K562 (cell line): Measurements from ENCODE around the gene MSN. TPM values are rescaled to one million over a fixed set of nuclear protein-coding genes. Genes with fewer than 3 reads are reported as not detected.
A peak's percentile ranks its signal among the peaks of the same experiment; 100 is the strongest.

Source experiments
- ATAC-seq: fragments of 200-7000 bp; cut with Tn5 transposase; 3 replicates; pipeline ENCODE4 v1.9.1; 2020; ENCODE audit warnings: moderate library complexity
- BruUV-seq: library from RNA; stranded (reverse); fragments of 400-500 nt; replicated peaks from 2 replicates; lab custom pipeline; 2021; lab: Mats Ljungman, UMichigan
- CTCF ChIA-PET: fragments of 300-600 bp; formaldehyde crosslinking; extraction: SDS; loops from one replicate; lab custom pipeline; 2021; ENCODE audit warnings: low intra/inter-chr PET ratio; lab: Yijun Ruan, JAX
- POLR2A ChIA-PET: fragments of 300-600, 350-650 bp; sonication (Branson Sonifier 250); formaldehyde crosslinking; extraction: SDS; loops from one replicate; lab custom pipeline; 2021; ENCODE audit warnings: antibody characterized with exemption, inconsistent platforms; lab: Yijun Ruan, JAX
- DNase-seq, 4 experiments: peaks; one replicate each; pipeline versions ENCODE4 v3.0.0 to v3.0.0-alpha.2; 2011 to 2018; ENCODE audit warnings: low spot score in 3 of 4, mixed read lengths in 3 of 4; ENCODE audit errors: extremely low read depth in 1 of 4
- FAIRE-seq: peaks from 2 replicates; lab custom pipeline; 2011; peaks lifted over from hg19 to GRCh38; lab: Jason Lieb, UNC
- H2AFZ ChIP-seq: 2 replicates; pipeline ENCODE4 v1.6.0; 2011; ENCODE audit warnings: low read depth, low read length, control low read depth, inconsistent platforms
- H3K27ac ChIP-seq: fragments of 200-600 bp; 3 replicates; pipeline ENCODE4 v1.8.0; 2011; ENCODE audit warnings: low read depth, mild to moderate bottlenecking, control low read depth, inconsistent platforms, low read length, moderate library complexity, mixed read lengths; ENCODE audit errors: extremely low read depth
- H3K27me3 ChIP-seq, 2 experiments: fragments of 300-600 bp in 1 of 2; 2 replicates in 1 of 2; 3 replicates in 1 of 2; pipeline versions ENCODE4 v1.6.0 to v1.8.0; 2011; ENCODE audit warnings: inconsistent platforms in 2 of 2, low read length in 2 of 2, mild to moderate bottlenecking in 1 of 2, mixed read lengths in 1 of 2, moderate library complexity in 1 of 2; ENCODE audit not compliant: control insufficient read depth in 2 of 2, insufficient read depth in 2 of 2
- H3K36me3 ChIP-seq: fragments of 300-600 bp; 3 replicates; pipeline ENCODE4 v1.8.0; 2011; ENCODE audit warnings: mild to moderate bottlenecking, low read length, inconsistent platforms; ENCODE audit not compliant: control insufficient read depth, insufficient read depth
- H3K4me1 ChIP-seq, 2 experiments: fragments of 200-600 bp in 1 of 2; replicated peaks in 1 of 2; 2 replicates in 1 of 2; 3 replicates in 1 of 2; pipeline versions ENCODE4 v1.5.1 to v1.8.0; 2011; ENCODE audit warnings: inconsistent platforms in 2 of 2, low read length in 2 of 2, mild to moderate bottlenecking in 1 of 2, mixed read lengths in 1 of 2, moderate library complexity in 1 of 2; ENCODE audit not compliant: control insufficient read depth in 2 of 2, insufficient read depth in 2 of 2
- H3K4me2 ChIP-seq: 2 replicates; pipeline ENCODE4 v1.6.1; 2011; ENCODE audit warnings: low read length, control low read depth, inconsistent platforms, mixed read lengths; ENCODE audit not compliant: insufficient read depth
- H3K4me3 ChIP-seq: fragments of 200-600 bp; sonication (generic), shearing (Covaris generic); 2 replicates; pipeline ENCODE4 v1.5.1; 2016; ENCODE audit warnings: control low read depth, inconsistent platforms
- H3K79me2 ChIP-seq: fragments of 200-600 bp; 3 replicates; pipeline ENCODE4 v1.8.0; 2011; ENCODE audit warnings: low read length, inconsistent platforms; ENCODE audit not compliant: control insufficient read depth, insufficient read depth
- H3K9ac ChIP-seq, 2 experiments: 2 replicates each; pipeline versions ENCODE4 v1.6.0 to v1.6.1; 2011; ENCODE audit warnings: low read depth in 2 of 2, low read length in 2 of 2, control low read depth in 1 of 2, inconsistent platforms in 1 of 2, mild to moderate bottlenecking in 1 of 2, mixed read lengths in 1 of 2; ENCODE audit not compliant: insufficient read depth in 1 of 2
- H3K9me1 ChIP-seq: one replicate; pipeline ENCODE4 v1.6.0; 2011; ENCODE audit warnings: inconsistent platforms, mild to moderate bottlenecking, low read length, moderate library complexity; ENCODE audit not compliant: control insufficient read depth, insufficient read depth
- H3K9me3 ChIP-seq: replicated peaks from 2 replicates; pipeline ENCODE4 v1.5.1; 2011; ENCODE audit warnings: low read depth, low read length, inconsistent platforms; ENCODE audit not compliant: control insufficient read depth, insufficient read depth
- H4K20me1 ChIP-seq: replicated peaks from 2 replicates; pipeline ENCODE4 v1.6.1; 2011; ENCODE audit warnings: low read length, inconsistent platforms, mixed read lengths; ENCODE audit not compliant: control insufficient read depth, insufficient read depth
- CBFB ChIP-seq: sonication (generic); formaldehyde crosslinking; IDR thresholded peaks from 2 replicates; pipeline ENCODE4 v1.4.0; 2020; ENCODE audit warnings: mild to moderate bottlenecking, missing genetic modification reagents
- CTBP1 ChIP-seq: fragments of 450-650 bp; IDR thresholded peaks from 2 replicates; pipeline ENCODE4 v1.6.1; 2016; ENCODE audit warnings: borderline replicate concordance
- FOXA1 ChIP-seq: fragments of 450-650 bp; IDR thresholded peaks from 2 replicates; pipeline ENCODE4 v1.6.1; 2016; ENCODE audit warnings: mild to moderate bottlenecking, borderline replicate concordance
- MEIS2 ChIP-seq: fragments of 450-650 bp; IDR thresholded peaks from 2 replicates; pipeline ENCODE4 v1.6.1; 2014; ENCODE audit warnings: mild to moderate bottlenecking; ENCODE audit not compliant: partially characterized antibody
- MTA2 ChIP-seq: fragments of 450-650 bp; IDR thresholded peaks from 2 replicates; pipeline ENCODE4 v1.6.1; 2016; ENCODE audit warnings: low read depth
- MYC ChIP-seq, 2 experiments: fragments of 250-450 bp in 1 of 2; sonication (Bioruptor Pico) in 1 of 2; IDR thresholded peaks; 2 replicates each; pipeline versions ENCODE4 v1.5.1 to v1.6.1; 2012 to 2021; ENCODE audit warnings: low read depth in 2 of 2, borderline replicate concordance in 1 of 2, improper control_type of control experiment in 1 of 2, low read length in 1 of 2, mild to moderate bottlenecking in 1 of 2, moderate library complexity in 1 of 2
- NFXL1 ChIP-seq: fragments of 450-650 bp; formaldehyde crosslinking; IDR thresholded peaks from 2 replicates; pipeline ENCODE4 v1.4.0; 2021; ENCODE audit warnings: mild to moderate bottlenecking
- SAP30 ChIP-seq: fragments of 200-600 bp; sonication (generic); IDR thresholded peaks from 2 replicates; pipeline ENCODE4 v1.6.1; 2012; ENCODE audit warnings: borderline replicate concordance, low read depth, mild to moderate bottlenecking, moderate library complexity, low read length, control low read depth, inconsistent platforms; ENCODE audit not compliant: insufficient read depth, poor library complexity, severe bottlenecking
- TAF15 ChIP-seq: fragments of 200-400 bp; formaldehyde crosslinking; IDR thresholded peaks from 2 replicates; pipeline ENCODE4 v1.6.1; 2017; ENCODE audit warnings: mild to moderate bottlenecking, low read depth, low read length, moderate library complexity
- TEAD1 ChIP-seq, 2 experiments: fragments of 450-650 bp in 1 of 2; sonication (generic) in 1 of 2; formaldehyde crosslinking; IDR thresholded peaks; 2 replicates each; pipeline versions ENCODE4 v1.4.0 to v1.8.0; 2020 to 2022; ENCODE audit warnings: mild to moderate bottlenecking in 2 of 2, missing genetic modification reagents in 1 of 2
- ZFP36 ChIP-seq: fragments of 150-350 bp; IDR thresholded peaks from 2 replicates; pipeline ENCODE4 v1.6.1; 2018; ENCODE audit warnings: low read length, low read depth; ENCODE audit not compliant: partially characterized antibody
- ZNF445 ChIP-seq: fragments of 250-450 bp; sonication (Bioruptor Pico); IDR thresholded peaks from 2 replicates; pipeline ENCODE4 v1.4.0; 2020; ENCODE audit warnings: low read depth, mild to moderate bottlenecking, moderate library complexity
- ZNF561 ChIP-seq: fragments of 450-650 bp; formaldehyde crosslinking; conservative IDR thresholded peaks from 2 replicates; pipeline ENCODE4 v1.4.0; 2020; ENCODE audit warnings: mild to moderate bottlenecking, moderate library complexity
- ZNF717 ChIP-seq: fragments of 250-450 bp; sonication (Bioruptor Pico); IDR thresholded peaks from 2 replicates; pipeline ENCODE4 v1.5.0; 2021
- WGBS: fragments of 100-300 bp; shearing (Covaris generic); methylation state at CpG from one replicate; pipeline ENCODE4 v1.1.6; 2016; ENCODE audit warnings: low coverage, mixed read lengths; ENCODE audit not compliant: insufficient coverage; ENCODE audit errors: missing lambda C conversion rate; 5-methylcytosine and 5-hydroxymethylcytosine counted together
- in situ Hi-C: fragments of 300-500 bp; cut with MboI; formaldehyde crosslinking; loops from 4 replicates; pipeline ENCODE4 v1.15.0; 2018; ENCODE audit warnings: inconsistent platforms, mixed read lengths
- intact Hi-C: fragments of 100-400 bp; cut with micrococcal nuclease; formaldehyde crosslinking; loops from 2 replicates; pipeline ENCODE4 v1.14.2; 2022
- polyA plus RNA-seq, 8 experiments: library from polyadenylated mRNA; depleted of rRNA in 4 of 8; stranded (reverse) in 5 of 8; unstranded in 3 of 8; fragments of >200 nt; fragmentation: Nextera tagmentation in 2 of 8; fragmentation: Illumina TruSeq in 1 of 8; extraction: Ambion mirVana in 2 of 8; extraction: Trizol in 1 of 8; gene quantifications; 2 replicates each; pipeline versions ENCODE4 v1.2.1 to v1.2.3, GENCODE V29; 2011 to 2014; ENCODE audit warnings: inconsistent platforms in 1 of 8, missing spikeins in 1 of 8
- total RNA-seq, 7 experiments: library from RNA; depleted of rRNA in 6 of 7; stranded (reverse); fragments of >200 nt in 6 of 7; fragmentation: Illumina TruSeq in 2 of 7; extraction: Trizol in 2 of 7; gene quantifications; 2 replicates each; pipeline versions ENCODE4 v1.2.1 to v1.2.3, GENCODE V29; 2011 to 2021; ENCODE audit warnings: low replicate concordance in 1 of 7
- TF ChIP-seq, protein P1 (sequence below), 2 experiments: fragments of 450-650 bp; conservative IDR thresholded peaks; 2 replicates each; pipeline ENCODE4 v1.6.1; 2017; ENCODE audit warnings: mild to moderate bottlenecking in 2 of 2, moderate library complexity in 2 of 2
- TF ChIP-seq, protein P2 (sequence below): fragments of 250-450 bp; sonication (Bioruptor Pico); IDR thresholded peaks from 2 replicates; pipeline ENCODE4 v1.4.0; 2020

MSN gene
- total and polyA plus RNA-seq, 9 of the 15 experiments (the other 6 are each of a cell fraction or from before 2014, with no cell fraction given): 128 to 486 (median 237) TPM

- TF ChIP-seq TEAD1 (CRISPR knock-in tag; IDR thresholded peaks at IDR 0.05) (no peak), ZNF717 (CRISPR knock-in tag) (no peak)
Observed at GRCh38 chrX:65658229-65658628, 9.2 kb upstream of the MSN start (continued).

DNA sequence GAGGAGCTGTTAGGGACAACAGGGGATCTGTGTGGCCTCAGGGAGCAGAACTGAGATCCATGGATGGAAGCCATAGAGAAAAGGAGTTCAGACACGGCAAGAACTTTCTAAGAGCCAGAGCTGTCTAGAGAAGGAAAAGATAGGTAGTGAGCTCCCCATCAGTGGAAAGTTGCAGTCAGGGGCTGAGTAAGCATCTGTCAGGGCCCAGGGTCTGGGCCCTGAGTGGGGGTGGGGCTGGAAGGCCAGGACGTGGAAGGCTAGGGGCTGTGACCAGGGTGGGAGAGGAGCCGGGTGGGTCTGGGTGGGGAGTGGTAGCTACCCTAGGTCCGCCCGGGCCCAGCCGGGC, 324 bp upstream of the MSN start:
- Histone ChIP-seq H3K36me3 (peaks cover 28% of the 10 kb centered on the region), H3K27ac (peak overlapping the region; percentile 100), H2AFZ (peak overlapping the region; percentile 79), H3K4me1 (peaks cover 10 to 20% of the 10 kb centered on the region in 2 experiments; a peak in 4 of 5 replicates), H3K9ac (peak overlapping the region; percentile 56 to 95; a peak in 3 of 4 replicates), H3K4me2 (peak overlapping the region; percentile 58), H3K9me3 (no peaks in the 10 kb centered on the region), H4K20me1 (0 out of 2 replicates have a peak, but pooled peaks cover 13% of the 10 kb centered on the region), H3K27me3 (no peaks in the 10 kb centered on the region), H3K4me3 (peak overlapping the region; percentile 90), H3K9me1 (no peaks in the 10 kb centered on the region), H3K79me2 (peaks cover 46% of the 10 kb centered on the region)
- no peak for ATAC-seq
- FAIRE-seq: no peak
- ChIA-PET POLR2A (interaction anchor here (0.9 to 2.4 kb wide), 4 partner anchors 9 to 84 kb away, joined by 3 to 12 read pairs (median 4); no protein-coding TSS in a partner anchor), CTCF (no interaction called here)
- no TSS peak for BruUV-seq
- TF ChIP-seq CTBP1 (no peak), CBFB (CRISPR knock-in tag) (no peak), MEIS2 (no peak), TAF15 (no peak), ZNF445 (no peak), MTA2 (no peak), ZNF561 (CRISPR knock-in tag) (no peak), FOXA1 (no peak), MYC (IDR thresholded peaks at IDR 0.05; ENCODE audit: low read depth, low read length) (peak; percentile 72), MYC (CRISPR knock-in tag; IDR thresholded peaks at IDR 0.05; ENCODE audit: borderline replicate concordance, low read depth) (no peak), ZFP36 (peak; percentile 59), SAP30 (peak; percentile 39), NFXL1 (CRISPR knock-in tag) (no peak)
- TF ChIP-seq, protein P1, sequence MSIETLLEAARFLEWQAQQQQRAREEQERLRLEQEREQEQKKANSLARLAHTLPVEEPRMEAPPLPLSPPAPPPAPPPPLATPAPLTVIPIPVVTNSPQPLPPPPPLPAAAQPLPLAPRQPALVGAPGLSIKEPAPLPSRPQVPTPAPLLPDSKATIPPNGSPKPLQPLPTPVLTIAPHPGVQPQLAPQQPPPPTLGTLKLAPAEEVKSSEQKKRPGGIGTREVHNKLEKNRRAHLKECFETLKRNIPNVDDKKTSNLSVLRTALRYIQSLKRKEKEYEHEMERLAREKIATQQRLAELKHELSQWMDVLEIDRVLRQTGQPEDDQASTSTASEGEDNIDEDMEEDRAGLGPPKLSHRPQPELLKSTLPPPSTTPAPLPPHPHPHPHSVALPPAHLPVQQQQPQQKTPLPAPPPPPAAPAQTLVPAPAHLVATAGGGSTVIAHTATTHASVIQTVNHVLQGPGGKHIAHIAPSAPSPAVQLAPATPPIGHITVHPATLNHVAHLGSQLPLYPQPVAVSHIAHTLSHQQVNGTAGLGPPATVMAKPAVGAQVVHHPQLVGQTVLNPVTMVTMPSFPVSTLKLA (conservative IDR thresholded peaks at IDR 0.05): peak; percentile 39 to 67; a peak in 1 of 4 replicates
- TF ChIP-seq, protein P2, sequence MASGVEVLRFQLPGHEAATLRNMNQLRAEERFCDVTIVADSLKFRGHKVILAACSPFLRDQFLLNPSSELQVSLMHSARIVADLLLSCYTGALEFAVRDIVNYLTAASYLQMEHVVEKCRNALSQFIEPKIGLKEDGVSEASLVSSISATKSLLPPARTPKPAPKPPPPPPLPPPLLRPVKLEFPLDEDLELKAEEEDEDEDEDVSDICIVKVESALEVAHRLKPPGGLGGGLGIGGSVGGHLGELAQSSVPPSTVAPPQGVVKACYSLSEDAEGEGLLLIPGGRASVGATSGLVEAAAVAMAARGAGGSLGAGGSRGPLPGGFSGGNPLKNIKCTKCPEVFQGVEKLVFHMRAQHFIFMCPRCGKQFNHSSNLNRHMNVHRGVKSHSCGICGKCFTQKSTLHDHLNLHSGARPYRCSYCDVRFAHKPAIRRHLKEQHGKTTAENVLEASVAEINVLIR (CRISPR knock-in tag): no peak
- DNase-seq: no peak
- WGBS: 0% methylated on average over 2 of the region's 6 CpGs
- intact Hi-C loops: no loop called here
- in situ Hi-C loops: no loop called here
